Ovary (tissue), 3 donors: Measurements from ENCODE around the gene RASGRP1.

Experiments used
- CTCF ChIP-seq, 3 donors: fragments of 450-650 bp in 2 of 3; fragments of 200-600 bp in 1 of 3; IDR thresholded peaks; one replicate each; pipeline versions ENCODE4 v1.5.1 to v1.8.0; 2016 to 2022; ENCODE audit warnings: antibody characterized with exemption in 3 of 3, mild to moderate bottlenecking in 1 of 3
- EP300 ChIP-seq: sonication (generic); formaldehyde crosslinking; IDR thresholded peaks from one replicate; pipeline ENCODE4 v1.6.1; 2017; ENCODE audit warnings: antibody characterized with exemption
- donor health status: DM: no; HTN: no; CAD: no.

GRCh38 chr15:38530113-38530512 lies 34.5 kb downstream of the RASGRP1 start:
- no peak for TF ChIP-seq EP300
- no peak for TF ChIP-seq CTCF (IDR thresholded peaks at IDR 0.05)
